PC-3 (cell line): Measurements from ENCODE around the gene RNF150. TPM values are rescaled to one million over a fixed set of nuclear protein-coding genes. Genes with fewer than 3 reads are reported as not detected.
"Not testable (repeated sequence)": the region's sequence is repeated elsewhere in the genome, so short reads cannot be mapped to it uniquely, and the experiment has no call there.

ENCODE experiments used
- ATAC-seq: fragments of 200-7000 bp; cut with Tn5 transposase; 2 replicates; pipeline ENCODE4 v1.9.1; 2020; ENCODE audit warnings: mild to moderate bottlenecking, moderate library complexity
- BruUV-seq: library from RNA; stranded (reverse); fragments of 400-500 nt; replicated peaks from 2 replicates; lab custom pipeline; 2021; lab: Mats Ljungman, UMichigan
- CTCF ChIA-PET: fragments of 300-600 bp; sonication (Branson Sonifier 250); formaldehyde crosslinking; loops from one replicate; lab custom pipeline; 2022; ENCODE audit warnings: antibody characterized with exemption; lab: Charles Lee
- POLR2A ChIA-PET: fragments of 300-600 bp; sonication (Branson Sonifier 250); formaldehyde crosslinking; loops from one replicate; lab custom pipeline; 2022; ENCODE audit warnings: antibody characterized with exemption; ENCODE audit not compliant: unreplicated experiment; lab: Charles Lee
- DNase-seq: peaks from one replicate; pipeline ENCODE4 v3.0.0-alpha.2; 2015
- H2AFZ ChIP-seq: fragments of 300-600 bp; sonication (generic); 2 replicates; pipeline ENCODE4 v1.6.0; 2016; ENCODE audit warnings: antibody characterized with exemption, low read length
- H3F3A ChIP-seq: fragments of 300-600 bp; sonication (generic); one replicate; pipeline ENCODE4 v1.6.0; 2017; ENCODE audit warnings: antibody characterized with exemption, low read length, control low read depth, mild to moderate bottlenecking; ENCODE audit not compliant: unreplicated experiment
- H3K27ac ChIP-seq: fragments of 300-600 bp; sonication (generic); 2 replicates; pipeline ENCODE4 v1.5.1; 2016; ENCODE audit warnings: mild to moderate bottlenecking, low read length
- H3K27me3 ChIP-seq: fragments of 300-600 bp; sonication (generic); 2 replicates; pipeline ENCODE4 v1.6.1; 2016; ENCODE audit warnings: low read length, mixed read lengths
- H3K36me3 ChIP-seq: fragments of 300-600 bp; sonication (generic); 2 replicates; pipeline ENCODE4 v1.6.1; 2016; ENCODE audit warnings: low read depth, mixed run types, low read length, mixed read lengths
- H3K4me1 ChIP-seq: fragments of 300-600 bp; sonication (generic); 2 replicates; pipeline ENCODE4 v1.5.1; 2016; ENCODE audit warnings: low read length; ENCODE audit not compliant: insufficient read depth
- H3K4me2 ChIP-seq: fragments of 300-600 bp; sonication (generic); 2 replicates; pipeline ENCODE4 v1.6.0; 2016; ENCODE audit warnings: low read length
- H3K4me3 ChIP-seq: fragments of 300-600 bp; sonication (generic); 2 replicates; pipeline ENCODE4 v1.5.1; 2016; ENCODE audit warnings: mild to moderate bottlenecking, low read length, mixed read lengths
- H3K79me2 ChIP-seq: fragments of 300-600 bp; sonication (generic); 2 replicates; pipeline ENCODE4 v1.6.1; 2017; ENCODE audit warnings: low read length, mixed read lengths
- H3K9ac ChIP-seq: fragments of 300-600 bp; sonication (generic); 2 replicates; pipeline ENCODE4 v1.6.0; 2016; ENCODE audit warnings: mild to moderate bottlenecking, low read length
- H3K9me2 ChIP-seq: fragments of 300-600 bp; sonication (generic); replicated peaks from 2 replicates; pipeline ENCODE4 v1.6.1; 2016; ENCODE audit warnings: mixed run types, low read length, mixed read lengths
- H3K9me3 ChIP-seq: fragments of 300-600 bp; sonication (generic); 2 replicates; pipeline ENCODE4 v1.6.1; 2016; ENCODE audit warnings: low read length, mixed read lengths
- H4K20me1 ChIP-seq: fragments of 300-600 bp; sonication (generic); 2 replicates; pipeline ENCODE4 v1.6.1; 2016; ENCODE audit warnings: low read length, mixed read lengths
- EZH2 ChIP-seq: fragments of 300-600 bp; sonication (generic); IDR thresholded peaks from one replicate; pipeline ENCODE4 v1.6.1; 2017; ENCODE audit warnings: antibody characterized with exemption, mild to moderate bottlenecking, low read length; ENCODE audit not compliant: unreplicated experiment
- EZH2phosphoT487 ChIP-seq: fragments of 300-600 bp; sonication (generic); IDR thresholded peaks from 2 replicates; pipeline ENCODE4 v1.6.1; 2018; ENCODE audit warnings: mild to moderate bottlenecking, antibody characterized with exemption, low read length, borderline replicate concordance
- intact Hi-C: fragments of 100-400 bp; cut with micrococcal nuclease; formaldehyde crosslinking; loops from 2 replicates; pipeline ENCODE4 v1.9.0; 2023
- total RNA-seq: library from RNA; depleted of rRNA; stranded (reverse); fragments of >200 nt; gene quantifications from 2 replicates; pipeline ENCODE4 v1.2.3, GENCODE V29; 2014
- TF ChIP-seq, protein P1 (sequence below): fragments of 300-600 bp; sonication (generic); conservative IDR thresholded peaks from 2 replicates; pipeline ENCODE4 v1.5.1; 2017; ENCODE audit warnings: antibody characterized with exemption, low read depth, mild to moderate bottlenecking, low read length

The RNF150 gene
- total RNA-seq, 1 experiment from 2014 or later = 0.55 TPM

DNA sequence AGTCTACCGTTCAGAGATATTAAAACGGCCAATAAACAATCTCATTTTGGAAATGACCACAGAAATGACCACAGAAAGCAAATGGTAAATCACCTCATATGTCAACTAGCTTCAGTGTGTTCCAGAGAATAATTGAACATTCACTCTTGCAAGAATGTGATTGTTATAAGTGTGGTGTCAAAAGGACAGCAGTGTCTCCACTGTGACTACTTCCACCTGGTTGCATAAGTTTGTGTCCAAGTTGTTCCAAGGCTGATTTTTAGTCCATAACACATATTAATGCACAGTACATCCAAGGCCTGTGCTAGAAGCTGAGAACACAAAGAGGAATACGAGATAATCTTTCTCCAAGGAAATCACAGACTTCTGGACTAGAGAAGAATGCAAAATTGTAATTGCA, 37.4 kb upstream of the RNF150 start:
- DNase-seq (no peak), ATAC-seq (no peak)
- intact Hi-C loops = no loop called here
- TF ChIP-seq EZH2phosphoT487 = no peak
- TF ChIP-seq, protein P1, sequence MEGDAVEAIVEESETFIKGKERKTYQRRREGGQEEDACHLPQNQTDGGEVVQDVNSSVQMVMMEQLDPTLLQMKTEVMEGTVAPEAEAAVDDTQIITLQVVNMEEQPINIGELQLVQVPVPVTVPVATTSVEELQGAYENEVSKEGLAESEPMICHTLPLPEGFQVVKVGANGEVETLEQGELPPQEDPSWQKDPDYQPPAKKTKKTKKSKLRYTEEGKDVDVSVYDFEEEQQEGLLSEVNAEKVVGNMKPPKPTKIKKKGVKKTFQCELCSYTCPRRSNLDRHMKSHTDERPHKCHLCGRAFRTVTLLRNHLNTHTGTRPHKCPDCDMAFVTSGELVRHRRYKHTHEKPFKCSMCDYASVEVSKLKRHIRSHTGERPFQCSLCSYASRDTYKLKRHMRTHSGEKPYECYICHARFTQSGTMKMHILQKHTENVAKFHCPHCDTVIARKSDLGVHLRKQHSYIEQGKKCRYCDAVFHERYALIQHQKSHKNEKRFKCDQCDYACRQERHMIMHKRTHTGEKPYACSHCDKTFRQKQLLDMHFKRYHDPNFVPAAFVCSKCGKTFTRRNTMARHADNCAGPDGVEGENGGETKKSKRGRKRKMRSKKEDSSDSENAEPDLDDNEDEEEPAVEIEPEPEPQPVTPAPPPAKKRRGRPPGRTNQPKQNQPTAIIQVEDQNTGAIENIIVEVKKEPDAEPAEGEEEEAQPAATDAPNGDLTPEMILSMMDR = no peak
- no peak for TF ChIP-seq EZH2
- Histone ChIP-seq H3K27me3 (peaks cover 13% of the 10 kb centered on the region; the same call in 1 of the 2 replicates), H4K20me1 (no peaks in the 10 kb centered on the region), H2AFZ (no peak overlapping the region), H3F3A (no peaks in the 10 kb centered on the region), H3K9me2 (no peaks in the 10 kb centered on the region), H3K9me3 (no peaks in the 10 kb centered on the region), H3K4me2 (no peak overlapping the region), H3K36me3 (no peaks in the 10 kb centered on the region), H3K4me3 (no peak overlapping the region), H3K9ac (no peak overlapping the region), H3K4me1 (no peaks in the 10 kb centered on the region), H3K79me2 (no peaks in the 10 kb centered on the region), H3K27ac (no peak overlapping the region)
- POLR2A ChIA-PET = interaction anchor here (0.8 kb wide), 1 partner anchor 471 kb away, joined by 3 read pairs; no protein-coding TSS in a partner anchor
- BruUV-seq = no TSS peak
- CTCF ChIA-PET = no interaction called here

DNA sequence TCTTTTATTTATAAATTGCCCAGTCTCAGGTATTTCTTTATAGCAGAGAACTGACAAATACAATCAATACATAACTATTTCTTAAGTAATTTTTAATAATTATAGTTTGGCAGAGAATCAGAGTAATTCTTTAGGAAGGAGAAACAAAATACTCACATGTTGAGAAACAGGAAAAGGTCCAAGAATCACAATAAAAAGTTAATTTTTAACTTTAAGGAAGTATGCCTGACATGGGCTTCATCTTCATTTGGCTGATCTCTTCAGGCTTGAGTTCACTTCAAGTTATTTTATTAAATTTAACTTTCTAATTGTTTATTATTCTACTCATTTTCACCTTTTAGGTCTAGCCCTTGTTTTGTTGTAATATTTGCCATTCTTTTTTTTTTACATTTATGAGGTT, 36.1 kb upstream of the RNF150 start:
- CTCF ChIA-PET = no interaction called here
- no TSS peak for BruUV-seq
- no peaks in the 10 kb centered on the region for H4K20me1 ChIP-seq

DNA sequence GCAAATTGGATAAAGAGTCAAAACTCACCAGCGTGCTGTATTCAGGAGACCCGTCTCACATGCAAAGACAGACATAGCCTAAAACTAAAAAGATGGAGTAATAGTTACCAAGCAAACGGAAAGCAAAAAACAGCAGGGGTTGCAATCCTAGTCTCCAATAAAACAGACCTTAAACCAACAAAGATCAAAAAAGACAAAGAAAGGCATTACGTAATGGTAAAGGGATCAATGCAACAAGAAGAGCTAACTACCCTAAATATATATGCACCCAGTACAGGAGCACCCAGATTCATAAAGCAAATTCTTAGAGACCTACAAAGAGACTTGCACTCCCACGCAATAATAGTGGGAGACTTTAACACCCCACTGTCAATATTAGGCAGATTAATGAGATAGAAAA, 31.7 kb upstream of the RNF150 start:
- H3K9ac ChIP-seq, H2AFZ ChIP-seq, H3K4me3 ChIP-seq, DNase-seq, POLR2A ChIA-PET, ATAC-seq, H3K4me2 ChIP-seq, BruUV-seq, intact Hi-C loops, H4K20me1 ChIP-seq, H3K27ac ChIP-seq, H3F3A ChIP-seq, H3K9me2 ChIP-seq, CTCF ChIA-PET, H3K79me2 ChIP-seq, H3K27me3 ChIP-seq, H3K4me1 ChIP-seq, H3K9me3 ChIP-seq, H3K36me3 ChIP-seq: not testable (repeated sequence)

More for the DNA sequence above, 36.1 kb upstream of the RNF150 start:
- Histone ChIP-seq H3K4me2 (no peak overlapping the region), H3K36me3 (no peaks in the 10 kb centered on the region), H3K79me2 (no peaks in the 10 kb centered on the region), H3K4me3 (no peak overlapping the region), H3K27ac (no peak overlapping the region), H3K9ac (no peak overlapping the region), H3K9me3 (no peaks in the 10 kb centered on the region), H3F3A (no peaks in the 10 kb centered on the region), H3K27me3 (peaks cover 7% of the 10 kb centered on the region; the same call in 1 of the 2 replicates), H2AFZ (no peak overlapping the region), H3K4me1 (no peaks in the 10 kb centered on the region), H3K9me2 (no peaks in the 10 kb centered on the region)
- TF ChIP-seq EZH2phosphoT487 (no peak), EZH2 (no peak)
- TF ChIP-seq, protein P1 = no peak
- intact Hi-C loops = no loop called here
- ATAC-seq (no peak), DNase-seq (no peak)
- POLR2A ChIA-PET = no interaction called here
